ENCODE results near the gene SLC38A3.

SLC38A3 gene

DNA sequence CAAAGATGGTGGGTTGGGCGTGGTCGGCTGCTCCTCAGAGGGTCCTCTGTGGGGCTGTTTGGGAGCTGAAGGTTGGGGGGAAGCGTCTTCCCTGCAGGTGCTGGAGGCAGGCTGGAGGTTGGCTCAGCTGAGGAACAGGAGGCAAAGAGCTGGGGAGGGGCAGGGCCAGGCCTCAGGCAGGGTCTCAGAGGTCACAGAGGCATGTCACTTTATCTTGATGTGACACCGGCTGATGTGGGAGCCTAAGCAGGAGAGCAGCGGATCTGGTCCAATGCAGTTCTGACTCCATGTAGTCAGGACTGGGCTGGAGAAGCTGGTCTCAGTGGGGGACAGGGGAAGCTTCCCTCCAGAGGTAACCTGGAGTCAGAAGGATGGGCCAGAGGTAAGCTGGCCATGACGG is 21.3 kb upstream of the SLC38A3 start:
- H3K4me3 ChIP-seq (ENCODE audit: control insufficient read depth, low read depth, low read length), result no peak overlapping the region
- DNase-seq (ENCODE audit: low read depth), result no peak
- no peak for TF ChIP-seq CTCF (conservative IDR thresholded peaks at IDR 0.05; ENCODE audit: control insufficient read depth, insufficient read depth, low read depth, low read length)

- DNase-seq (ENCODE audit: low read depth), result no peak
- TF ChIP-seq CTCF (conservative IDR thresholded peaks at IDR 0.05; ENCODE audit: control insufficient read depth, insufficient read depth, low read depth, low read length), result no peak
- H3K4me3 ChIP-seq (ENCODE audit: control insufficient read depth, low read depth, low read length), result no peak overlapping the region
Observed at GRCh38 chr3:50184242-50184978, 20.7 kb upstream of the SLC38A3 start.

DNA sequence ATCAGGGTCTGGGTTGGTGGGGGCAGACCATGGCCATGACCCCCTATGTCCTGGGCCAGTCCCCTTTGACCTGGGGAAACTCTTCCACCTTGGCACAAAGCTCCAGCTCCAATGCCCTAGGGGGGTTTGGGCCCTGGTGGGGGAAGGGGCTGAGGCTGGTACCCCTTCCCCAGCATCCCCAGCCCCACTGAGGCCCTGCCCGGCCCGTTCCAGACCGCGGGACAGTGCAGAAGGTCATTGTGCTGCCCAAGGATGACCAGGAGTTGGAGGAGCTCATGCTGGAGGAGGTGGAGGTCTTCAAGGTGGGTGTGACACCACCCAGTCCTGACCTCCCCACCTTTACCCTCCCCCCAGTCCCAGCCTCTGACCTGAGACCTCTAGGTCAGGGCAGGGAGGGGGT is 19.8 kb upstream of the SLC38A3 start:
- TF ChIP-seq CTCF (conservative IDR thresholded peaks at IDR 0.05; ENCODE audit: control insufficient read depth, insufficient read depth, low read depth, low read length), result no peak
- no peak overlapping the region for H3K4me3 ChIP-seq (ENCODE audit: control insufficient read depth, low read depth, low read length)
- no peak for DNase-seq (ENCODE audit: low read depth)

GRCh38 chr3:50186096-50186495 is 19.0 kb upstream of the SLC38A3 start:
- no peak for TF ChIP-seq CTCF (conservative IDR thresholded peaks at IDR 0.05; ENCODE audit: control insufficient read depth, insufficient read depth, low read depth, low read length)
- no peak overlapping the region for H3K4me3 ChIP-seq (ENCODE audit: control insufficient read depth, low read depth, low read length)
- DNase-seq (ENCODE audit: low read depth), result no peak

GRCh38 chr3:50187750-50188149 is 17.3 kb upstream of the SLC38A3 start:
- DNase-seq (ENCODE audit: low read depth), result no peak
- no peak for TF ChIP-seq CTCF (conservative IDR thresholded peaks at IDR 0.05; ENCODE audit: control insufficient read depth, insufficient read depth, low read depth, low read length)
- no peak overlapping the region for H3K4me3 ChIP-seq (ENCODE audit: control insufficient read depth, low read depth, low read length)

DNA sequence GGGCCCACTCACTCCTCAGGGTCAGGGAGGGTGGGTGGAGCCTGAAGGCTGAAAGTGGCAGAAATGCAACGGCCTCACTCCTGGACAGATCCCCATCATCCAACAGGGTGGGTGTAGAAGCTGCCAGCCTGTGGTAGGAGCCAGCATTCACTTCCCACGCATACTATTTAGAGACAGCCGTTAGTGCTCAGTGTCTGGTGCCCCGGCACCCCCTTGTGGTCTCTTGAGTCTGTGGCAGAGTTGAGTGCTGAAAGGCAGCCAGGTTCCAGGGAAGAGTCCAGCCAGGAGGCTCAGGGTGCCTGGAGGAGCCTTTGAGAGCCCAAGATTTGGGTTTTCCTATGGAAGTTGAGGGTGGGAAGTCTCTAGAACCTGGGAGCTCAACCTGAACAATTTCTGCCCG is 15.8 kb upstream of the SLC38A3 start:
- DNase-seq (ENCODE audit: low read depth), result peak; percentile 77
- TF ChIP-seq CTCF (conservative IDR thresholded peaks at IDR 0.05; ENCODE audit: control insufficient read depth, insufficient read depth, low read depth, low read length), result peak; percentile 89
- no peak overlapping the region for H3K4me3 ChIP-seq (ENCODE audit: control insufficient read depth, low read depth, low read length)

DNA sequence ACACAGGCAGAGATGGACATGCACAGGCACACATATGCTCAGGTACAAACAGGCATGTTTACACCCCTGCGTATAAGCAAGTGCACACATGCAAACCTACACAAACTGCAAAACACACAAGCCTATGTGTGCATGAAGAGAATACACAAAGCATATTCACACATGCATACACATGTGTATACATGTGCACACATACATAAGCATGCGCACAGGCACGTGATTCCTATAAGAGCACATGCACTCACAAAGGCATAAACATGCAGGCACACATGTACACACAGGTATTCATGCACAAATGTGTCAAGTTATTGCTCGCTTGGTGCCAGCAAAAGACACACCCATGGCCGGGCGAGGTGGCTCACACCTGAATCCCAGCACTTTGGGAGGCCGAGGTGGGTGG is 15.1 kb upstream of the SLC38A3 start:
- no peak overlapping the region for H3K4me3 ChIP-seq (ENCODE audit: control insufficient read depth, low read depth, low read length)
- no peak for DNase-seq (ENCODE audit: low read depth)
- TF ChIP-seq CTCF (conservative IDR thresholded peaks at IDR 0.05; ENCODE audit: control insufficient read depth, insufficient read depth, low read depth, low read length), result no peak
